ENCODE measurements around the gene ZPR1. TPM values are rescaled to one million over a fixed set of nuclear protein-coding genes. Genes with fewer than 3 reads are reported as not detected.

Gene ZPR1, protein sequence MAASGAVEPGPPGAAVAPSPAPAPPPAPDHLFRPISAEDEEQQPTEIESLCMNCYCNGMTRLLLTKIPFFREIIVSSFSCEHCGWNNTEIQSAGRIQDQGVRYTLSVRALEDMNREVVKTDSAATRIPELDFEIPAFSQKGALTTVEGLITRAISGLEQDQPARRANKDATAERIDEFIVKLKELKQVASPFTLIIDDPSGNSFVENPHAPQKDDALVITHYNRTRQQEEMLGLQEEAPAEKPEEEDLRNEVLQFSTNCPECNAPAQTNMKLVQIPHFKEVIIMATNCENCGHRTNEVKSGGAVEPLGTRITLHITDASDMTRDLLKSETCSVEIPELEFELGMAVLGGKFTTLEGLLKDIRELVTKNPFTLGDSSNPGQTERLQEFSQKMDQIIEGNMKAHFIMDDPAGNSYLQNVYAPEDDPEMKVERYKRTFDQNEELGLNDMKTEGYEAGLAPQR
- polyA plus RNA-seq (34.5 and 64.7 TPM in 2 replicates), polyA minus RNA-seq (37.3 and 41.6 TPM in 2 replicates)

DNA sequence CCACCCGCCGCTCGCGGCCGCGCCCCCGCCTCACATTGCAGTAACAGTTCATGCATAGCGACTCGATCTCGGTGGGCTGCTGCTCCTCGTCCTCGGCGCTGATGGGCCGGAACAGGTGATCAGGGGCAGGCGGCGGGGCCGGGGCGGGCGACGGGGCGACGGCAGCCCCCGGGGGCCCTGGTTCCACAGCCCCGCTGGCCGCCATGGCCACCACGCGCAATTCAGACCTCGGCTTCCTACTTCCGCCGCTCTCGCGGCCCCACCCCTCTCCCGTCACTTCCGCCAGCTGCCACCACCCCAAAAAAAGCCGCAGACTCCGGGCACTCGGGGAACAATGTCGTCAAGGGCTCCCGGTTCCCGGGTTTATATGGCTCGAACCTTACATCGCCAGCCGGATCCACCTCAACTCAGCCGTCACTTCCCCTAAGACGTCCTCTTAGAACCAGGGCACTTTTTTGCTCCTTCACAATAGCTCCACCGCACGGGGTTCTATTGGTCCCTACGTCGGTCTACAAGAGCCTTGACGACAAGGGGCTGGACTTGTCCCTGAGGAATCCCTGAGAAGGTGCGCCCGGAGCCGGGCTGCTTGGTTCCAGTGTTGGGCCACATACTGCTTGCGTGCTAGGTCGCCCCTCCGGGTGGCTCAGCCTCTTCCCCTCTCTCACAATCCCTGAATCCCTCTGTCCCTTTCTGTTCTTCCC lies at the start of gene ZPR1:
ZPR1 (minus strand) TSS at position 238 of the 701 bp plus-strand sequence; CDS start at position 205, 33 bp downstream.
- Histone ChIP-seq H3K27me3 (ENCODE audit: insufficient read depth, low read depth, low read length) (no peaks in the 10 kb centered on the region), H3K4me2 (ENCODE audit: low read length) (peak within 1 kb of the TSS; percentile 99)
- TF ChIP-seq, protein P1, sequence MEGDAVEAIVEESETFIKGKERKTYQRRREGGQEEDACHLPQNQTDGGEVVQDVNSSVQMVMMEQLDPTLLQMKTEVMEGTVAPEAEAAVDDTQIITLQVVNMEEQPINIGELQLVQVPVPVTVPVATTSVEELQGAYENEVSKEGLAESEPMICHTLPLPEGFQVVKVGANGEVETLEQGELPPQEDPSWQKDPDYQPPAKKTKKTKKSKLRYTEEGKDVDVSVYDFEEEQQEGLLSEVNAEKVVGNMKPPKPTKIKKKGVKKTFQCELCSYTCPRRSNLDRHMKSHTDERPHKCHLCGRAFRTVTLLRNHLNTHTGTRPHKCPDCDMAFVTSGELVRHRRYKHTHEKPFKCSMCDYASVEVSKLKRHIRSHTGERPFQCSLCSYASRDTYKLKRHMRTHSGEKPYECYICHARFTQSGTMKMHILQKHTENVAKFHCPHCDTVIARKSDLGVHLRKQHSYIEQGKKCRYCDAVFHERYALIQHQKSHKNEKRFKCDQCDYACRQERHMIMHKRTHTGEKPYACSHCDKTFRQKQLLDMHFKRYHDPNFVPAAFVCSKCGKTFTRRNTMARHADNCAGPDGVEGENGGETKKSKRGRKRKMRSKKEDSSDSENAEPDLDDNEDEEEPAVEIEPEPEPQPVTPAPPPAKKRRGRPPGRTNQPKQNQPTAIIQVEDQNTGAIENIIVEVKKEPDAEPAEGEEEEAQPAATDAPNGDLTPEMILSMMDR (IDR thresholded peaks at IDR 0.05; ENCODE audit: poor library complexity, severe bottlenecking) = peak; percentile 26
- TF ChIP-seq POLR2AphosphoS5 (IDR thresholded peaks at IDR 0.05) (peak; percentile 93), MXI1 (conservative IDR thresholded peaks at IDR 0.05; ENCODE audit: poor library complexity, severe bottlenecking) (peak; percentile 96), RAD21 (conservative IDR thresholded peaks at IDR 0.05) (peak; percentile 21), EZH2 (IDR thresholded peaks at IDR 0.05; ENCODE audit: borderline replicate concordance, insufficient read depth, low read length, poor library complexity, severe bottlenecking) (no peak), EP300 (conservative IDR thresholded peaks at IDR 0.05; ENCODE audit: poor library complexity, severe bottlenecking) (peak; percentile 48), SMC3 (conservative IDR thresholded peaks at IDR 0.05; ENCODE audit: poor library complexity) (no peak), TAF1 (IDR thresholded peaks at IDR 0.05; ENCODE audit: low read depth) (peak; percentile 80)
- TF ChIP-seq, protein P2, sequence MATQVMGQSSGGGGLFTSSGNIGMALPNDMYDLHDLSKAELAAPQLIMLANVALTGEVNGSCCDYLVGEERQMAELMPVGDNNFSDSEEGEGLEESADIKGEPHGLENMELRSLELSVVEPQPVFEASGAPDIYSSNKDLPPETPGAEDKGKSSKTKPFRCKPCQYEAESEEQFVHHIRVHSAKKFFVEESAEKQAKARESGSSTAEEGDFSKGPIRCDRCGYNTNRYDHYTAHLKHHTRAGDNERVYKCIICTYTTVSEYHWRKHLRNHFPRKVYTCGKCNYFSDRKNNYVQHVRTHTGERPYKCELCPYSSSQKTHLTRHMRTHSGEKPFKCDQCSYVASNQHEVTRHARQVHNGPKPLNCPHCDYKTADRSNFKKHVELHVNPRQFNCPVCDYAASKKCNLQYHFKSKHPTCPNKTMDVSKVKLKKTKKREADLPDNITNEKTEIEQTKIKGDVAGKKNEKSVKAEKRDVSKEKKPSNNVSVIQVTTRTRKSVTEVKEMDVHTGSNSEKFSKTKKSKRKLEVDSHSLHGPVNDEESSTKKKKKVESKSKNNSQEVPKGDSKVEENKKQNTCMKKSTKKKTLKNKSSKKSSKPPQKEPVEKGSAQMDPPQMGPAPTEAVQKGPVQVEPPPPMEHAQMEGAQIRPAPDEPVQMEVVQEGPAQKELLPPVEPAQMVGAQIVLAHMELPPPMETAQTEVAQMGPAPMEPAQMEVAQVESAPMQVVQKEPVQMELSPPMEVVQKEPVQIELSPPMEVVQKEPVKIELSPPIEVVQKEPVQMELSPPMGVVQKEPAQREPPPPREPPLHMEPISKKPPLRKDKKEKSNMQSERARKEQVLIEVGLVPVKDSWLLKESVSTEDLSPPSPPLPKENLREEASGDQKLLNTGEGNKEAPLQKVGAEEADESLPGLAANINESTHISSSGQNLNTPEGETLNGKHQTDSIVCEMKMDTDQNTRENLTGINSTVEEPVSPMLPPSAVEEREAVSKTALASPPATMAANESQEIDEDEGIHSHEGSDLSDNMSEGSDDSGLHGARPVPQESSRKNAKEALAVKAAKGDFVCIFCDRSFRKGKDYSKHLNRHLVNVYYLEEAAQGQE (IDR thresholded peaks at IDR 0.05; ENCODE audit: borderline replicate concordance) = peak; percentile 79

DNA sequence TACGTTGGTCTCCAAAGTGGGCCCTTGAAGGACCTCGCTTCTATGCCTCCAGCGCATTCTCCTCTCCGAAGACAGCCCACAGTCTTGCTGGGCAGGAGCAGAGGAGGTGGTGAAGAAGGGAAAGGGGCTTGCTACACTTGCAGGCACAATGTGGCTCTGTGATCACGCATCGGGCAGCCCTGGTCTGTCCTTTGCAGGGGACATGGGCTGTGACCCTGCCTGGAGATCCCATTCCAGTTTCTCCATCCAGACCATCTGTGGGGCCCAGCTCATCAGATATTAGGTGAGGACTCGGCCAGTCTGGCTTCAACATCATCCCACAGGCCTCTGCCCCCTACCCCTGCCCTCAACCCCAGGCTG lies 48.8 kb upstream of the ZPR1 start:
- Histone ChIP-seq H2AFZ (ENCODE audit: low read depth, low read length) (no peak overlapping the region), H3K36me3 (ENCODE audit: insufficient read depth, low read length) (no peaks in the 10 kb centered on the region), H3K27me3 (ENCODE audit: insufficient read depth, low read depth, low read length) (no peaks in the 10 kb centered on the region), H3F3A (ENCODE audit: insufficient read depth, low read length, poor library complexity, severe bottlenecking) (no peaks in the 10 kb centered on the region), H3K27ac (ENCODE audit: low read length) (no peak overlapping the region), H4K20me1 (ENCODE audit: insufficient read depth) (no peaks in the 10 kb centered on the region), H3K9ac (ENCODE audit: low read length) (no peak overlapping the region), H3K4me3 (ENCODE audit: low read length) (no peak overlapping the region), H3K9me2 (ENCODE audit: insufficient read depth, low read length) (no peaks in the 10 kb centered on the region), H3K9me3 (ENCODE audit: low read length) (no peaks in the 10 kb centered on the region), H3K79me2 (replicated peaks; ENCODE audit: insufficient read depth, low read length) (no peaks in the 10 kb centered on the region), H3K4me2 (ENCODE audit: low read length) (no peak overlapping the region)
- TF ChIP-seq TAF1 (IDR thresholded peaks at IDR 0.05; ENCODE audit: low read depth) = no peak
- no peak for TF ChIP-seq EP300 (conservative IDR thresholded peaks at IDR 0.05; ENCODE audit: poor library complexity, severe bottlenecking)
- TF ChIP-seq EZH2 (IDR thresholded peaks at IDR 0.05; ENCODE audit: borderline replicate concordance, insufficient read depth, low read length, poor library complexity, severe bottlenecking) = no peak
- TF ChIP-seq, protein P1 (IDR thresholded peaks at IDR 0.05; ENCODE audit: poor library complexity, severe bottlenecking) = no peak

More for the DNA sequence above, at the start of gene ZPR1:
- peak within 1 kb of the TSS; percentile 91 for H3K4me3 ChIP-seq (ENCODE audit: low read length)
- H2AFZ ChIP-seq (ENCODE audit: low read depth, low read length) = peak within 1 kb of the TSS; percentile 97
- H3K9ac ChIP-seq (ENCODE audit: low read length) = peak within 1 kb of the TSS; percentile 82
- H3K27ac ChIP-seq (ENCODE audit: low read length) = peak within 1 kb of the TSS; percentile 81
- H3K9me2 ChIP-seq (ENCODE audit: insufficient read depth, low read length) = no peaks in the 10 kb centered on the region
- H3K36me3 ChIP-seq (ENCODE audit: insufficient read depth, low read length) = no peaks in the 10 kb centered on the region
- no peaks in the 10 kb centered on the region for H3K9me3 ChIP-seq (ENCODE audit: low read length)
- no peaks in the 10 kb centered on the region for H3F3A ChIP-seq (ENCODE audit: insufficient read depth, low read length, poor library complexity, severe bottlenecking)
- H3K79me2 ChIP-seq (replicated peaks; ENCODE audit: insufficient read depth, low read length) = peaks cover 12% of the 10 kb centered on the region
- no peaks in the 10 kb centered on the region for H4K20me1 ChIP-seq (ENCODE audit: insufficient read depth)
